Measurements from ENCODE around the gene LOC101059915.

LOC101059915 gene

GRCh38 chrX:71622032-71622575 is 45.2 kb upstream of the LOC101059915 start:
- Mint-ChIP-seq H3K9me3 (no peaks in the 10 kb centered on the region), H3K36me3 (no peaks in the 10 kb centered on the region), H3K27ac (peak overlapping the region; percentile 91 to 93), H3K4me3 (peak overlapping the region; percentile 83), H3K27me3 (ENCODE audit: low read depth in 2 of 2) (no peaks in the 10 kb centered on the region), H3K4me1 (peaks cover 60 to 75% of the 10 kb centered on the region in 2 donors)
- peak in 2 of 3 donors; percentile 6 to 15 for ATAC-seq
- H3K4me3 ChIP-seq (ENCODE audit: low read length), result no peak overlapping the region
- H3K27ac ChIP-seq (ENCODE audit: low read length), result peak overlapping the region; percentile 95
- no peaks in the 10 kb centered on the region for H3K36me3 ChIP-seq (ENCODE audit: control insufficient read depth, insufficient read depth, low read length)
- H3K4me1 ChIP-seq (ENCODE audit: control insufficient read depth, insufficient read depth, low read length), result peaks cover 80% of the 10 kb centered on the region
- no peak for DNase-seq
- intact Hi-C loops (cut with micrococcal nuclease), result loop anchor here (2.0 to 5.0 kb wide), 3 partner anchors 15 to 480 kb away; no protein-coding TSS in a partner anchor
- no peak for TF ChIP-seq CTCF (IDR thresholded peaks at IDR 0.05)
- no peaks in the 10 kb centered on the region for H3K27me3 ChIP-seq (ENCODE audit: control insufficient read depth, insufficient read depth, low read length)
- H3K9me3 ChIP-seq (ENCODE audit: control insufficient read depth, insufficient read depth, low read length), result no peaks in the 10 kb centered on the region
- 41% methylated on average over 6 of the region's 9 CpGs for WGBS (ENCODE audit: insufficient coverage)

GRCh38 chrX:71622576-71623450 is 44.5 kb upstream of the LOC101059915 start:
- peak; percentile 51 to 71 (median 63) for ATAC-seq
- peak overlapping the region; percentile 91 to 93 for H3K27ac Mint-ChIP-seq
- 14% methylated on average over 11 of the region's 13 CpGs for whole genome bisulfite sequencing (ENCODE audit: insufficient coverage)
- intact Hi-C loops (cut with micrococcal nuclease), result loop anchor here (2.0 to 5.0 kb wide), 3 partner anchors 16 to 479 kb away; no protein-coding TSS in a partner anchor
- H3K9me3 Mint-ChIP-seq, result no peaks in the 10 kb centered on the region
- no peaks in the 10 kb centered on the region for H3K27me3 Mint-ChIP-seq (ENCODE audit: low read depth in 2 of 2)
- peaks cover 53 to 68% of the 10 kb centered on the region in 2 donors for H3K4me1 Mint-ChIP-seq
- no peak for TF ChIP-seq CTCF (IDR thresholded peaks at IDR 0.05)
- H3K4me3 ChIP-seq (ENCODE audit: low read length), result no peak overlapping the region
- no peaks in the 10 kb centered on the region for H3K9me3 ChIP-seq (ENCODE audit: control insufficient read depth, insufficient read depth, low read length)
- DNase-seq, result peak; percentile 46 to 85
- no peaks in the 10 kb centered on the region for H3K36me3 ChIP-seq (ENCODE audit: control insufficient read depth, insufficient read depth, low read length)
- H3K4me1 ChIP-seq (ENCODE audit: control insufficient read depth, insufficient read depth, low read length), result peaks cover 73% of the 10 kb centered on the region
- no peaks in the 10 kb centered on the region for H3K27me3 ChIP-seq (ENCODE audit: control insufficient read depth, insufficient read depth, low read length)
- peak overlapping the region; percentile 83 for H3K4me3 Mint-ChIP-seq
- H3K36me3 Mint-ChIP-seq, result no peaks in the 10 kb centered on the region
- H3K27ac ChIP-seq (ENCODE audit: low read length), result peak overlapping the region; percentile 95

GRCh38 chrX:71623714-71624113 is 43.6 kb upstream of the LOC101059915 start:
- no peak for TF ChIP-seq CTCF (IDR thresholded peaks at IDR 0.05)
- peak overlapping the region; percentile 95 for H3K27ac ChIP-seq (ENCODE audit: low read length)
- intact Hi-C loops (cut with micrococcal nuclease), result loop anchor here (2.0 to 5.0 kb wide), 3 partner anchors 17 to 479 kb away; no protein-coding TSS in a partner anchor
- WGBS (ENCODE audit: insufficient coverage), result 89% methylated on average over 3 of the region's 3 CpGs
- H3K9me3 Mint-ChIP-seq, result no peaks in the 10 kb centered on the region
- H3K4me1 ChIP-seq (ENCODE audit: control insufficient read depth, insufficient read depth, low read length), result peaks cover 64% of the 10 kb centered on the region
- H3K36me3 ChIP-seq (ENCODE audit: control insufficient read depth, insufficient read depth, low read length), result no peaks in the 10 kb centered on the region
- H3K4me3 ChIP-seq (ENCODE audit: low read length), result no peak overlapping the region
- H3K27me3 Mint-ChIP-seq (ENCODE audit: low read depth in 2 of 2), result no peaks in the 10 kb centered on the region
- peak overlapping the region; percentile 83 for H3K4me3 Mint-ChIP-seq
- peaks cover 44 to 59% of the 10 kb centered on the region in 2 donors for H3K4me1 Mint-ChIP-seq
- peak overlapping the region; percentile 91 to 93 for H3K27ac Mint-ChIP-seq
- no peaks in the 10 kb centered on the region for H3K9me3 ChIP-seq (ENCODE audit: control insufficient read depth, insufficient read depth, low read length)
- peak; percentile 28 to 66 for DNase-seq
- no peaks in the 10 kb centered on the region for H3K27me3 ChIP-seq (ENCODE audit: control insufficient read depth, insufficient read depth, low read length)
- peak; percentile 51 to 67 (median 64) for ATAC-seq
- H3K36me3 Mint-ChIP-seq, result no peaks in the 10 kb centered on the region

All from natural killer cell (primary cell).